Measurements from ENCODE around the gene SCYL2. TPM values are rescaled to one million over a fixed set of nuclear protein-coding genes. Genes with fewer than 3 reads are reported as not detected.

Gene SCYL2
- total and polyA plus RNA-seq, 2 experiments from 2014 or later: 15.0 to 57.5 TPM

DNA sequence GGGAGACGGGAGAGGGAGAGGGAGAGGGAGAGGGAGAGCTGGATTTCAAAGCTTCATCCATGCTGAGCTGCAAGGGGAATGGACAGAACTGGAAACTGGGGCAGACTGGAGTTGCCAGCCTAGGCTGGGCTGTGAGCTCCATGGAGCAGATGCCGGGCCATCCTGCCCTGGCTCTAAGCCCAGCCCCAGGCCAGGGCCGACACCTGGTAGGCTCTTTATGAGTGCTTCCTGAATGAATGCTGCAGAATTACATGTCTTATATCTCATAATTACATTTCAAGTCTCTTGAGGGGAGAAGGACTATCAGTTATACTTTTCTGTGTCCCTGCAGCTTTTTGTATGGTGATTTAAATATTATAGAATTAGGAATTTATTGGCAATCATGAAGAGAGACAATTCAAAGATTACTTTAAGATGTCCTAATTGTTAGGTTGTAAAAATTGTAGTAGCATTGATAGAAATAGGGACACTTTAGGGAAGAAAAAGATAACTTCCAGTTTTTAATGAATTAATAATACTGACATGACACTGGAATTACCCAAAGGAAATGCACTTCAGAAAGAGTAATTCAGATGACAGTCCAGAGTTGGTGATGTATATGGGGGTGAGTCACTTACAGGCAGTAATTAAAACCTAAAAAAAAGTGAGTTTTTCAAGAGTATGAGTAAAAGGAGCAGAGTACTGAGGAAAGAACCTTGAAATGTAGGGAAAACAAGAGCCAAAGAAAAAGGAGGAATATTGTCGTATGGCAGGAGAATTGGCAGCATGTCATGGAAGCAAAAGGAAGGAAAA lies 29.0 kb downstream of the SCYL2 start (continued):
- TF ChIP-seq ZNF462 (CRISPR knock-in tag; IDR thresholded peaks at IDR 0.05) (no peak), STAT1 (IDR thresholded peaks at IDR 0.05; ENCODE audit: unreplicated experiment) (no peak), ETS1 (IDR thresholded peaks at IDR 0.05) (no peak), ZNF331 (CRISPR knock-in tag; IDR thresholded peaks at IDR 0.05; ENCODE audit: low read depth) (no peak), POLR2AphosphoS5 (IDR thresholded peaks at IDR 0.05; ENCODE audit: low read depth) (no peak)
- TF ChIP-seq, protein P1, sequence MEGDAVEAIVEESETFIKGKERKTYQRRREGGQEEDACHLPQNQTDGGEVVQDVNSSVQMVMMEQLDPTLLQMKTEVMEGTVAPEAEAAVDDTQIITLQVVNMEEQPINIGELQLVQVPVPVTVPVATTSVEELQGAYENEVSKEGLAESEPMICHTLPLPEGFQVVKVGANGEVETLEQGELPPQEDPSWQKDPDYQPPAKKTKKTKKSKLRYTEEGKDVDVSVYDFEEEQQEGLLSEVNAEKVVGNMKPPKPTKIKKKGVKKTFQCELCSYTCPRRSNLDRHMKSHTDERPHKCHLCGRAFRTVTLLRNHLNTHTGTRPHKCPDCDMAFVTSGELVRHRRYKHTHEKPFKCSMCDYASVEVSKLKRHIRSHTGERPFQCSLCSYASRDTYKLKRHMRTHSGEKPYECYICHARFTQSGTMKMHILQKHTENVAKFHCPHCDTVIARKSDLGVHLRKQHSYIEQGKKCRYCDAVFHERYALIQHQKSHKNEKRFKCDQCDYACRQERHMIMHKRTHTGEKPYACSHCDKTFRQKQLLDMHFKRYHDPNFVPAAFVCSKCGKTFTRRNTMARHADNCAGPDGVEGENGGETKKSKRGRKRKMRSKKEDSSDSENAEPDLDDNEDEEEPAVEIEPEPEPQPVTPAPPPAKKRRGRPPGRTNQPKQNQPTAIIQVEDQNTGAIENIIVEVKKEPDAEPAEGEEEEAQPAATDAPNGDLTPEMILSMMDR (conservative IDR thresholded peaks at IDR 0.05; ENCODE audit: low read depth in 2 of 2): no peak

All from GM23338 (cell line).